GM19193 (cell line): ENCODE measurements around the gene ADI1.
A peak's percentile ranks its signal among the peaks of the same experiment; 100 is the strongest.

ENCODE experiments used
- POLR2A ChIP-seq: IDR thresholded peaks from 4 replicates; pipeline ENCODE4 v1.6.1; 2011; ENCODE audit not compliant: insufficient read depth, insufficient read length; ENCODE audit errors: extremely low read depth

ADI1 gene

GRCh38 chr2:3466966-3467365 is 52.4 kb downstream of the ADI1 start:
- TF ChIP-seq POLR2A = no peak

- TF ChIP-seq POLR2A = no peak
Observed at GRCh38 chr2:3466482-3466863, 52.9 kb downstream of the ADI1 start.

- TF ChIP-seq POLR2A = no peak
Observed at GRCh38 chr2:3465844-3466481, 53.4 kb downstream of the ADI1 start.

- no peak for TF ChIP-seq POLR2A
Observed at GRCh38 chr2:3465328-3465727, 54.0 kb downstream of the ADI1 start.

GRCh38 chr2:3464401-3465005 is 54.8 kb downstream of the ADI1 start:
- TF ChIP-seq POLR2A = no peak

GRCh38 chr2:3463944-3464343 is 55.4 kb downstream of the ADI1 start:
- TF ChIP-seq POLR2A = no peak

GRCh38 chr2:3463186-3463835 is 56.0 kb downstream of the ADI1 start:
- no peak for TF ChIP-seq POLR2A

GRCh38 chr2:3462493-3463104 is 56.7 kb downstream of the ADI1 start:
- no peak for TF ChIP-seq POLR2A

GRCh38 chr2:3461801-3462492 is 57.4 kb downstream of the ADI1 start:
- peak; percentile 21 for TF ChIP-seq POLR2A

GRCh38 chr2:3460831-3461800 is 58.2 kb downstream of the ADI1 start:
- no peak for TF ChIP-seq POLR2A

- no peak for TF ChIP-seq POLR2A
Observed at GRCh38 chr2:3460156-3460555, 59.2 kb downstream of the ADI1 start.

- no peak for TF ChIP-seq POLR2A
Observed at GRCh38 chr2:3459185-3460015, 59.9 kb downstream of the ADI1 start.

GRCh38 chr2:3458396-3459184 is 60.7 kb downstream of the ADI1 start:
- no peak for TF ChIP-seq POLR2A
